LNCaP clone FGC (cell line): ENCODE results near the gene HSD17B8.
A peak's percentile ranks its signal among the peaks of the same experiment; 100 is the strongest.

Experiments
- DNase-seq: peaks from one replicate; pipeline ENCODE4 v3.0.0-alpha.2; 2011; ENCODE audit warnings: low read depth
- H3K4me3 ChIP-seq: 2 replicates; pipeline ENCODE4 v1.5.1; 2011; ENCODE audit warnings: mild to moderate bottlenecking, low read depth, low read length, control low read depth
- TF ChIP-seq, protein P1 (sequence below): IDR thresholded peaks from 2 replicates; pipeline ENCODE4 v1.5.1; 2012; ENCODE audit warnings: mild to moderate bottlenecking; ENCODE audit not compliant: control insufficient read depth, insufficient read depth; ENCODE audit errors: extremely low read depth

Gene HSD17B8

GRCh38 chr6:33204415-33205190 lies at the start of gene HSD17B8:
Gene HSD17B8, plus strand, starts transcription at chr6:33204655. Its CDS starts 14 bp downstream, at chr6:33204669.
- peak within 1 kb of the TSS; percentile 88 for H3K4me3 ChIP-seq
- TF ChIP-seq, protein P1, sequence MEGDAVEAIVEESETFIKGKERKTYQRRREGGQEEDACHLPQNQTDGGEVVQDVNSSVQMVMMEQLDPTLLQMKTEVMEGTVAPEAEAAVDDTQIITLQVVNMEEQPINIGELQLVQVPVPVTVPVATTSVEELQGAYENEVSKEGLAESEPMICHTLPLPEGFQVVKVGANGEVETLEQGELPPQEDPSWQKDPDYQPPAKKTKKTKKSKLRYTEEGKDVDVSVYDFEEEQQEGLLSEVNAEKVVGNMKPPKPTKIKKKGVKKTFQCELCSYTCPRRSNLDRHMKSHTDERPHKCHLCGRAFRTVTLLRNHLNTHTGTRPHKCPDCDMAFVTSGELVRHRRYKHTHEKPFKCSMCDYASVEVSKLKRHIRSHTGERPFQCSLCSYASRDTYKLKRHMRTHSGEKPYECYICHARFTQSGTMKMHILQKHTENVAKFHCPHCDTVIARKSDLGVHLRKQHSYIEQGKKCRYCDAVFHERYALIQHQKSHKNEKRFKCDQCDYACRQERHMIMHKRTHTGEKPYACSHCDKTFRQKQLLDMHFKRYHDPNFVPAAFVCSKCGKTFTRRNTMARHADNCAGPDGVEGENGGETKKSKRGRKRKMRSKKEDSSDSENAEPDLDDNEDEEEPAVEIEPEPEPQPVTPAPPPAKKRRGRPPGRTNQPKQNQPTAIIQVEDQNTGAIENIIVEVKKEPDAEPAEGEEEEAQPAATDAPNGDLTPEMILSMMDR, result no peak
- peak; percentile 62 for DNase-seq

DNA sequence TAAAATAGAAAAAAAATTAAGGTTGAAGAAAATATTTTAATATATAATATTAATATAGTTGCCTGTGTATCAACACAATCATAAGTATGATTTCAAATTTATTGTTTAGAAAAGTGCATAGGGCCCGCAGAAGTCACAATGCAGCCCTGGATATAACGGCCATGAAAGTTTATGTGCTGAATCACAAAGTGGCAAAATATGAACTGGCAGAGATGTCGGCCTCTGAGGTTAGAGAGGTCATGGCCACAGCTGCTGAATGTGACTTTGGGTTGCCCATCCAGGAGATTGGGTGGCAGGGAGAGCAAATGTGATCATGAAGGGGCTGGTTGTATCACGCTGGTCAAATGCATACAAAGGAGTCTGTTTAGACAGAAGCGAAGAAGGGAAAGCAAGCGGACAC lies 47.9 kb upstream of the HSD17B8 start:
- no peak overlapping the region for H3K4me3 ChIP-seq
- TF ChIP-seq, protein P1, result no peak
- no peak for DNase-seq

- TF ChIP-seq, protein P1, result no peak
- DNase-seq, result no peak
- H3K4me3 ChIP-seq, result no peak overlapping the region
Measured at GRCh38 chr6:33156964-33157363, 47.5 kb upstream of the HSD17B8 start.

DNA sequence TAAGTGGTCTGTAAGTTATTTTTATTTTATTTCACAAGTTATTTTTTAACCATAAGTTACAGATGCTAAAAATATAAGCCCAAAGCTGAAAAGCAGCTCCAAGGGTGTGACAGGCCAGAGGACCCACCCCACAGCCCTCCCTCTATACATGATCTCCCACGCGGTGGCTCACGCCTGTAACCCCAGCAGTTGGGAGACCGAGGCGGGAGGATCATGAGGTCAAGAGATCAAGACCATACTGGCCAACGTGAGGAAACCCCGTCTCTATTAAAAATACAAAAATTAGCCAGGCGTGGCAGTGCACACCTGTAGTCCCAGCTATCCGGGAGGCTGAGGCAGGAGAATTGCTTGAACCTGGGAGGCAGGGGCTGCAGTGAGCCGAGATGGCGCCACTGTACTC lies 44.4 kb upstream of the HSD17B8 start:
- no peak for DNase-seq
- TF ChIP-seq, protein P1, result no peak
- H3K4me3 ChIP-seq, result no peak overlapping the region

- 0 out of 2 replicates have a peak overlapping the region, but pooled peaks have one; percentile 44 for H3K4me3 ChIP-seq
- TF ChIP-seq, protein P1, result no peak
- DNase-seq, result peak; percentile 79
Measured at GRCh38 chr6:33160728-33161344, 43.6 kb upstream of the HSD17B8 start.

DNA sequence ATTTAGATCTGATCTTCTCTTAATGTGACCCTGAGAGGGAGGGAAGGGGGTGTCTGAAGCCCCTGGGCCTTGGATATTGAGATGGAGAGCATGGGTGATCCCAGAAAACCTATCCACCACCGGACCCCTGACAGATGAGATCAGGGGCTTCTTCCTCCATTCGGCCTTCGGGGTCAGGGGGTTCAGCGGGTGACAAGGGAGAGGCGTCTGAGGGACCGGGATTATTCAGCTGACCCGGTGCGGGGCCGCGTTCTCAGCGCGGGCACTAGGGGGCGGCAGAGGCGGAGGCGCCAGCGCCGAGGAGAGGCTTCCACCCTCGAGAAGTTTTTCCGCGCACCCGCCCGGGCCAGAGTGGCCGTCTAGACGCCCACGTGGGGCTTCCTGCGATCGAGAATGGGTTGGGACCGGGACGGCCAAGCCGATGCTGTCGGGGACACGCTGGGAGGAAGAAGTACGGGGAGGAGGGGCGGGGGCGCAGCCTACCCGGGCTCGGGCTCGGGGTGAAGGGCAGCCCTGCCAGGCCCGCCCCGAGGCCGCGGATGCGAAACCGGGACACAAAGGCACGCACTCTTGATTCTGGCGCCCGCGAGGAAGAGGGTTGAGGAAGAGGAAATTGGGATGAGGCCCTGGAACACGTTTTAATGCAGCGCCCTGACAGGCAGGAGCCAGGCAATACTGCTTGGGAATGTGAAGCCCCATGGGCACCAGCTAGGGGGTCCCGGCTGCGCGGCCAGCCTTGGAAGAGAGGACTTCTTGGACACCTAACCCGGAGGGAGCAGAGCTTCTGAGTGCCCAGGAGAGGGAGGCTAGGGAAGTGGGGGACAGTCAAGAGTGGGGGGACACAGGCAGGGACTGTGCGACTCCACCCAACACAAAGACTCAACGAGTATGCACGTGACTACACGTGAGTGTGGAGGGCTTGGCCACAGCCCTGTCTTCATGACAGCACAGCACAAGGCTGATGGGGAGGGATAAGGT lies 42.8 kb upstream of the HSD17B8 start:
- peak overlapping the region; percentile 44 for H3K4me3 ChIP-seq
- TF ChIP-seq, protein P1, result peak; percentile 91
- no peak for DNase-seq
